HG03196 (cell line): ENCODE data around the gene CHMP6.

ENCODE experiments used
- ATAC-seq: cut with Tn5 transposase; IDR thresholded peaks from one replicate; pipeline ENCODE4 v1.9.1; 2021; ENCODE audit not compliant: unreplicated experiment

Gene CHMP6

DNA sequence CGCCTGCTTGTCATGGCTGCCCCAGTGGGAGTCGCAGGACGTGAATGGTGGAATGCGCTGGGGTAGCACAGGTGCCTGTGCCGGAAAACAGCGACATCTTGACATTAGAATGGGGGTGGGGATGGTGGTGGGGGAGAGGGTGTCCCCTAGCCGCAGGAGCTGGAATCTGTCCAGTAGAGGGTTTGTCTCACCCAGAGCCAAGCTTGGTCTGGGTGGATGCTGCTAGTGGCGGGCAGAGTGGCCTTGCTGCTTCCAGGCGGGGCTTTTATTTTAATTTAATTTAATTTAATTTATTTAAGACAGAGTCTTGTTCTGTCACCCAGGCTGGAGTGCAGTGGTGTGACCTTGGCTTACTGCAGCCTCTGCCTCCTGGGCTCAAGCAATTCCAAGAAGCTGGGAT is 51.0 kb downstream of the CHMP6 start:
- no peak for ATAC-seq

DNA sequence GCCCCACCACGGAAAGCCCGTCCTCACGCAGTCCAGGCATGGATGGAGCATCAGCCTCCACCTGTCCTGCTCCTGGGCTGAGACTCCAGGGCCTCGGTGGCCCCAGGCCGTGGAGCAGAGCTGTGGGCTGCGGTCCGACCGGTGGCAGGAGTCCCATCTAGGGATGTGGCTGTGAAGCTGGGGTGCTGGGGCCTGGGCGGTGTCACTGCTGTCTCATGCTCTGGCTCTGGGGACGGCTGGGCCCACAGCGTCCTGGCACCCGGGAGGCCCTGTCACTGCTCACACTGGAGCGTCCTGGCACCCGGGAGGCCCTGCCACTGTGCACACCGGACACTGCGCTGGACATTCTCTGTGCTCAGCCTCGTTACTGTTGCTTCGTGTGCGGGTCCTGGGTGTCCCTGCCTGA is 51.7 kb downstream of the CHMP6 start:
- no peak for ATAC-seq

DNA sequence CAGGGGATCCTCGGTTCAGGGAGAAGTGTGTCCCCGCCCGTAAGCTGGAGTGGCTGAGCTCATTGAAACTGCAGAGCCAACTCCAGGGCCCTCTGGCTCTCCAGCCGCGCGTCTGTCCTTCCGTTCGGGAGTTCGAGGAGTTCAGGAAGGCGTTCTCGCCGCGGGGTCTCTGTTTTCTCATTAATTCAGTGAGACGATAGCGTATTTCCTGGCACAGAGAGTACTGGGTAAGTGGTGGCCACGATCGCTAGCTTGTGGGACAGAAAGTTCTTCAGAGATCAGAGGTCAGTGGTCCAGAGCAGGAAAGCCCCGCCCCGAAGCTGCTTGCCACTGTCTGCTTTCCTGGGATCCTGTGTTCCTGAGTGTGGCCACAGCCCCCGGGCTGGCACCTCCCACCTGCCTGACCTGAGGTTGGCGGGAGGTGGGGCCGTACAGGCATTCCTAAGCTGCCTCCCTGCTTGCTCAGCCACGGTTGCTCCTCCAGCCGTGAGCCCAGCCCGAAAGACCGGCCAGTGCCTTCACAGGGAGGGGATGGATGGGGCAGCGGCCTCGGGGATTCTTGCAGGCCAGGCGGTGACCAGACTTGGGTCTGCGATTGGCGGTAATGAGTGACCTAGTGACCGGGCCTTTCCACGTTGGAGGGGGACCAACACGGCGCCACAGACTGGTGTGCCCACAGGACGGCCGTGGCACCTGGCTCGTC is 52.2 kb downstream of the CHMP6 start:
- no peak for ATAC-seq

DNA sequence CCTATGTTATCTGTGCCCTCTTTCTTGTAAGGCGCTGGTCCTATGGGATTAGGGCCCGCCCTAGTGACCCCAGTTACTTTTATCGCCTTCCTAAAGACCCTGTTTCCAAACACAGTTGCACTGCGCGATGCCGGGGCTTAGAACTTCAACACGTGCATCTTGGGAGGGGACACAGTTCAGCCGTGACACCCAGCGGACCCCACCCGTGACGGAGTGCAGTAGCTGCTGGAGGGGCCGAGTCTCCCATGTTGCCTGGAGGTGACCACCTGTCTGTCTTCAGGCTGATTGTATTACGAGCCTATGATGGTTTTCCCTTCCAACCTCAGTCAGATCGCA is 52.8 kb downstream of the CHMP6 start:
- ATAC-seq, result no peak

DNA sequence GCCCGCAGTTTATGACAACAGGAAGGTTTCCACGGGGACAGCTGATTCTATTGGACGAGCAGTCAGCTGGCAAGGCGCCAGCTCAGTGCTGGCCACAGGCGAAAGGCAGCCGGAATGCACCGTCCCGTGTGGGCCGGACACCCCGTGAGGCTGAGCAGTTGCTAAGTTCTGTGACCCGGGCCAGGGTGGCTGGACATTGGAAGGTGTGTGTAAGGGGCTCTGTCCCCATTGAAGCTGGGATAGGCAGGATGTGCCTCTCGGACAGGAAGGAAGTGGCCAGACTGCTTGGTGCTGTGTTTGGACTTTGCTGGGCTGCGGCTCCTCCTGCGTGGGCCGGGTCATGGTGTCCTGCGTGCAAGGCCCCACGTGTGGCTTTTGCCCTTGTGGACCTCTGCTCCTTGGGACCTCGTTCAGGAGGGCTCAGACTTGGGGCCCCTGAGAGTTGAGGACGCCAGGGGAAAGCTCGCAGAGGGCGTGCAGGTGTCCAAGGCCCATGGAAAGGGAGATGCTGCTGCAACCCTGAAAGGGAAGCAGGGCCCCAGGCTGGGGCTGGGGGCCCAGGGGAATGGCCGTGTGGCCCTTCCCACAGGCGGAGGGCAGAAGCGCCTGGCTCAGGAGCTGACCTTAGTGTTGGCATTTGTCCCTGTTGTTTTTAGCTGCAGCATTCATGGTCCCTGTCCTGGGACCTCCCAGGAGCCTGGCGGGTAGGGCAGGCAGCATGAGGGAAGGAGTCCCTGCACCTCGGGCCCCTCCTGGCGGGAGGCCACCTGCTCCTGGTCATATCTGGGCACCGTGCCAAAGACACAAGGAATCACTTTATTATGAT is 53.3 kb downstream of the CHMP6 start:
- no peak for ATAC-seq

DNA sequence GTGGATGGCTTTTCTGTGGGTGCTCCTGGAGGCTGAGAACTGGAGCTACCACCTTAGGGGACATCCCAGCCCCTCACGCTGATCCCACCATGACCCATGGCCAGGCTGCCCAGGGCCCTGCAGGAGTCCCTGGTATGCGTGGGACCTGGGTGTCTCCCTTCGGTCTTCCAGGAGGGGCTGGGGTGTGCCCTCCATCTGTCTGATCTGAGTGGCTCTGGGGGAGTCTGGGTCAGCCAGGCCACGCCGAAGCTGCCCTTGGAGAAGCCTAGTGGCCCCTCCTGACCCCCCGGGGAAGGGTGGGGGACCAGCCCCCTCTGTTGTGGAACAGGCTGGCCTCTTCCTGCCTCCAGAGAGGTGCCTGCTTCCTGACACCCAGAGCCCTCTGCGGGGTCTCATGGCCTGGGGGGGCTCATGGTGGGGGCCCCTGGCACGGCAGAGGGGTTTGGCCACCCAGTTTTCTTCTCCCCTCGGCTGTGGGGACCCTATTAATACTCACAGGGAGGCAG is 54.0 kb downstream of the CHMP6 start:
- ATAC-seq, result no peak

DNA sequence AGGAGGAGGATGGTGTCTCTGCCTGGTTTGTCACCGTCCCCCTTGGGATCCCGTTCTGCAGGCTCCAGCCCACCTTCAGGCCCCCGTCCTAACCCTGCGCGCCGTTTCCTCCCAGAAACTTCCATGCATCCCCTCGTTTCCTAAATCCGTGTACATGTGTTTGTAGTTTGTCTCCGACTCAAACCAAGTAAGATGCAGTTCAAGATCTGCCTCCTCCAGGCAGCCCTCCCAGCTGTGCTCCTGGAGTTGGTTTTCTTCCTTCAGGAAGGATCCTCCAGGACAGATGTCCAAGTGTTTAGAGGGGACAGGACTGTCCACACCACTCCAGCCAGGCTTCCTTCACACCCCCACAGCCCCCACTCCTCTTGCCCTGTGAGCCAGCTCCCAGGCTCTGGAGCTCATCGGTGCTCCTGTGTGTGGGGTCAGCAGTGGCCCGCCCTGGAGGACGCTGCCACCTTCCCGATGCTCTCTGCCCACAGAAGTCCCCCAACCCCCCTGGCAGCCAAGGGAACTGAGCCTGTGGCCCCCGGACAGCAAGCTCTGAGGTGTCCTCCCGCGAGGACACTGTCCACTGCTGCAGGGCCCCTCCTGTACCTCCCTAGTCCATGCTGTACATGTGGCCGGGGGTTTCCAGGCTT is 54.6 kb downstream of the CHMP6 start:
- ATAC-seq, result no peak

DNA sequence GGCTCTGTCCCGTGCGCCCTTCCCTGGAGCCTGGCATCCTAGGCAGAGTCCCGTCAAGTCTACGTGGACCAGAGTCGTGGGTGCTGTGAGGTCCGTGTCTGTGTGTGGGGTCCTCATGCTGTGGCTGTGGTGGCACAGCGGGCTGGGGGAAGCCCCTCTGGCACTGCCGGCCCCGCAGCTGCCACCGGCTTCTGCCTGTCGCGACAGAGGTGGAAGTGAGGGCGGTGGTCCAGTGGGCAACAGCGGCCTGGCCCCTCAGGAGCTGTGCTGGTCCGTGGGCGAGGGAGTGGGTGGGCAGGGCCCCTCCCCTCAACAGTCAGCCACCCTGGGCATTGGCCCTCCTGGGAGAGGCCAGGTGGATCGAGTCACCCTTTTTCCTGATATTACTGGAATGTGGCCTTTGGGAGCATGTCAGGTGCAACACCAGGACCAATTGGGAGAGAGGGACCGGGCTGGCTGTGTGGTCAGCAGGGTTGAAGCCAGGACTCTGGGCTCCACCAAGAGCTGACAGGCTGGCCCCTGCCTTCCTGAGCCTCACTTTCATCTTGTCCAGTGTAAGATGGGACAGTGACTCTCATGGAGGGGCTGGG is 55.2 kb downstream of the CHMP6 start:
- ATAC-seq, result no peak

DNA sequence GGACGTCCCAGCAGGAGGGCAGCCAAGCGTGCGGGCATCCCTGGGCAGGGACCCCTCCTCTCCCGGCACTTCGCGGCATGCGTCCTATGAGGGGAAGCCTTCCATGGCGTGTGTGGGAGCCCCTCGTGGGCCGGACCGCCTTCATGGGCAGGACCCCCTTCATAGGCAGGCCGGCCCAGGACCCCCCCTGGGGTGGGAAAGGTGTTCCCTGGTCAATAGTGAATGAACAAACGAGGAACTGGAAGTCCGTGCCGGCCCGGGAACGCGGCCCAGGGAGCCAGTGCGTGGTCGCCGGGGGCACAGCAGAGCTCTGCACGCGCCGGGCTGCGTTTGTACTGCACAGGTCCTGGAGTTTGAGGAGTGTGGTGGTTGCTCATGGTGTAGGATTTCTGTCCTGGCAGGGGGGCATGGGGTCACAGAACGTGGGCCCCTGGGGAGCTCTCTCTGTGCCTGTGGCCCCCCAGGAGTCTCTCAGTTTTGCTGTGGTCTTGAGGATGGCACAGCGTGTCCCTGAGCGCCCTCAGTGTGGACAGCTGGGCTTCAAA is 57.3 kb downstream of the CHMP6 start:
- no peak for ATAC-seq

DNA sequence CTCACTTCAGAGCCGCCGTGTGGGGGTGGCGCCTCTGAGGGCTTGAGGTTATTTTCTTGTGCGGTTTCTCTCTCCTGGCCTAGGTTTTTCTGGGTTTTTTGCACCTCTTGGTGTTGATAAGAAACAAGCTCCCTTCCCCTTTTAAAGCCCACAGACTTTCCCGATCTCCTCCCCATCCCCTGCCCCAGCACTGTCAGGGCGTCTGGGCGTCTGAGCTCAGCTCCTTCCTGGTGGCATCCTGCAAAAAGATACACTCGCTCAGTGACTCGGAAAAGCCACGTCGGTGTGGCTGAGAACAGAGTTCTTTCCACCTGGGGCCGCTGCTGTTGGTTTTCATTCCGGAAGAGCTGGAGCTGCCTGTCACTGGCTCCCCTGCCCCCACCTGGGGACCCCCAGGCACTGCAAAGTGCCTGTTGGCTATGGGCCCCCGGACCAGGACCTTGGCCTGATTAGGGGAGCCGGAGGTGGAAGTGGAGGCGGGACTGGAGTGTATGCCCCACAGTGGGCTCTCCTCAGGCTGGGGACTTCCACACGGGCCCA is 57.8 kb downstream of the CHMP6 start:
- ATAC-seq, result no peak
